Kasumi-1 (cell line): Measurements from ENCODE around the gene HERC4.
"Not testable (repeated sequence)": the region's sequence is repeated elsewhere in the genome, so short reads cannot be mapped to it uniquely, and the experiment has no call there.

Experiments used
- DNase-seq, 2 experiments: peaks; one replicate each; lab custom pipeline; 2025; lab: John Stamatoyannopoulos, UW

HERC4 gene

DNA sequence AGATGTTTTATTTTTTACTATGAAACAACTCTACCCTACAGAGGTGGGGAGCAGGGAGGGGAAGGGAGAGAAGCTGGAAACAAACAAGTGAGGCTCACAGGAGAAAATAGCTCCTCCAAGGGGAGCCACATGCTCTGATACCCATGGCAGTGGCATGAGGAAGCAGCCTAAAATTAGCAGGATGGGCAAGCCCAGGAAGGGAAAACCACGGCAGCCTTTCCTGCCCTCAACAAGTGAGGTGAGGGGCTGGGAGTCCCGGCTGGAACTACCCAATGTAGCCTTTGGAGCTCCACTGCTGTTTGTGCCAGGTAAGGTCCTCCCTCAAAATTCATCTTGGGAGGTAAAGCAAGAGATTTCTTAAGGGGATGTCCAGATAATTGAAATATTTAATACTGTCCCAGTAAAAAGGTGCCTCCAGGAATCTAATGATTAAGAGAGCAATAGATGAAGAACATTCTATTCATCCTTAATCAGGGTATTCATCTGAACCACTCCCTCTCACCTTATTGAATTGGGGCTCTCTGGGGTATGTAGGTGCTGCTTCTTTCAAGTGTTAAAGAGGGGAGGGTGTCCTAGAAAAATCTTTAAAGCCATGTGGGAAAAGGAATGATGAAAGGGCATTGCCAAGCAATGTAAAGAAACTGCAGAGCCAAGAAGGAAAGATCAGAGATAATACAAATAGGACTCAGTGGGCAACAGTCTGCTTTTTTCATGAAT is 12.8 kb upstream of the HERC4 start:
- peak in 1 of 2 experiments; percentile 27 for DNase-seq

DNA sequence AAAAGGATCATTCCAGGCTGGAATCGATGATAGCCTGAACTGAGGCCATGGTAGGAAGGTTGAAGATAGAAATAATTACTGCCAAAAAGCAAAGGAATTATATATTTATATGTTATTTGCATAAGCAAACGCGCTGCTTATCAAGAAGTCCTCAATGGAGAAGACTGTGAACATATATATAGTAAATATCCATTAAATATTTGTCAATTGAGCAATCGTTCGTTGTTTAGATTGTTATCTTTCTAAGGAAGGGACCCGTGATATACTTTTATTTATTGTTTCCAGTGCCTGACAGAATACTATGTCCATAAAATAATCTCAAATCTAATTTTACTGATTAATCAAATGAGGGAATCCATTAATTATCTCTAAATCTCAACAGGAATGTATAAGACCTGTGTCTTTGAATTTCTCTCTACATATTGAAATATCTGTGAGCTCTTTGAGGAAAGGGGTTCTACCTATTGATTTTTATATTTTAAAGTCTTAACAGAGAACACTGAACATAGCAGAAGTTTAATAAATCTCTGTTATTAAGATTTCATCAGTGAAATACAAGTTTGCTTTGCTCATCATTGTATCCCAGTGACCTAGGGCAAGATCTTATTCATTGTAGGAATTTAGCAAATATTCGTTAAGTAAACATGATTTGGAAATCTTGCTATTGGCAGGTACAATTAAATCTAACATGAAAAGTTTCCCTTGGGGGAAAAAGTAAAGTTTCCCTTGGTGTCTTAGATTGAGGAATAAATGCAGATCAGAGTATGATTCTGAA is 12.0 kb upstream of the HERC4 start:
- DNase-seq, result no peak

DNA sequence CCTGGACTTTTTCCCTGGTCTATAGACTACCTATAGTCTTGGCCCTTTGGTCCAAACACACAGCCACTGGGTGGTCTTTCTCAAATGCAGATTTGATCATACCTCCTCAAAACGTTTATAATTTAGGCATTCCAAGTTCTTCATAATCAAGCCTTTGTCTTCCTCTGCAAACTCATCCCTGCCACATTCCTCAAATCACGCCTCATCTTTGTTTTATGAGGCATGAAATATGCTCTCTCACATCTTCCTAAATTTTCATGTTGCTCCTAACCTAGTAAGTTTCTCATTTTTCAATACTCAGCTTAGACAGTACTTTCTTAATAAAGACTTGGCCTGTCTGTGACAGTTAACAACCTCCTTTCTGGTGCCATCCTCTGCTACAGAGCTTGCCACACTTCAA is 10.9 kb upstream of the HERC4 start:
- DNase-seq, result peak in 1 of 2 experiments; percentile 32

DNA sequence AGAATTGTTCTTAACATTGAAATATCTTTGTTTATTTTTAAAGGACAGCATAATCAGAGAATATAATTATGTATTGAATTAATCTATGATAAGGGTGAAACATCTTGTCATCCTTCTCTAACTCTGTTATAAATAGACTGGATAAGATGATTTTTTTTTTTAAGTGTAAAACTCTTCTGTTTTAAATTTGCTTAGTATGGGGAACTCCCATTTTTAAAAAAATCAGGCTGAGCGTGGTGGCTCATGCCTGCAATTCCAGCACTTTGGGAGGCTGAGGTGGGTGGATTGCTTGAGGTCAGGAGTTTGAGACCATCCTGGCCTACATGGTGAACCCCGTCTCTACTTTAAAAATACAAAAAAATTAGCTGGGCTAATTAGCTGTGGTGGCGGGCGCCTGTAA is 9.4 kb upstream of the HERC4 start:
- DNase-seq, result no peak

DNA sequence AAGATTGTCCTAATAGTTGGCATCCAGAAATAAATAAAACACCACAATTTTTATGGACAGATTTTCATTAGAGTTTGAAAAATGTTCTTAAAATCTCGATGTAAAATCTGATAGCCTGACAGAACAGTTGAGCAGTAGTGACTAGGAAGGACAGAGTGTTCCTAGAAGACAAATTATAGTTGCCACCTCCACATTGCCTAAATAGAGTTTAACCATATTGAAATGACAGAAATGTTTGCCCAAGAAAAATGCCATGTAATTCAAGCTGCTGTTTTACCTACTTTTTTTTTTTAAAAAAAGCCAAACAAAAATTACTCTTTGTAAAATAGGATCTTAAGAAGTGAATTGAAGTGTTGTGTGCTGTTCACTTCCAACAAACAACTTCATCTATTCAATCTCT is 8.9 kb upstream of the HERC4 start:
- no peak for DNase-seq

DNA sequence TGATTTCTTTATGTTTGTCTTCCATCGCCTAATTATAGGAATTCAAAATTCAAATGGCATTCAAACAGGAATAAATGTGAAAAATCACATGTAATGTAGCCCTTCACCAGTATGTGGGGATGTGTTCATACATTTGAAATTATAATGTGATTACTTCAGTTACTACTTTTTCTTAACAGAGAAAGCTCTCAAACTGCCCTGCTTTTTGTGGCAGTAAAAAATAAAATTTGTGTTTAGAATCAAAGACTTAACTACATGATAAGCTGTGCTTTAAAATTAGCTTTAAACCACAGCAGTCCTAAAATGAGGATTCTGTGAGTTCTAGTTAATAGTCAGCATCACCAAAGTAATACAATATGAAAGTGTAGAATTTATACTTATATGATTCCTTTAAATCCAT is 7.8 kb upstream of the HERC4 start:
- peak; percentile 64 to 79 for DNase-seq

DNA sequence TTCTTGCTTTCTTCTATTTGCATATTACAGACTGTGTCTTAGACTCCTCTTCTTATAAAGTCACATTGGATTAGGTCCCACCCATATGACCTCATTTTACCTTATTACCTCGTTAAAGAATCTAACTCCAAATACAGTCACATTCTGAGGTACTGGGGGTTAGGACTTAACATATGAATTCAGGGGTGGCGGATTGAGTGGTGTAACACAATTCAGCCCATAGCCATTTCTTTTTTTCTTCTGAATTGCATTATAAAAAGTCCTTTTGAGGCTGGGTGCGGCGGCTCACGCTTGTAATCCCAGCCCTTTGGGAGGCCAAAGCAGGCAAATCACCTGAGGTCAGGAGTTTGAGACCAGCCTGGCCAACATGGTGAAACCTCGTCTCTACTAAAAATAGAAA is 6.8 kb upstream of the HERC4 start:
- no peak for DNase-seq

DNA sequence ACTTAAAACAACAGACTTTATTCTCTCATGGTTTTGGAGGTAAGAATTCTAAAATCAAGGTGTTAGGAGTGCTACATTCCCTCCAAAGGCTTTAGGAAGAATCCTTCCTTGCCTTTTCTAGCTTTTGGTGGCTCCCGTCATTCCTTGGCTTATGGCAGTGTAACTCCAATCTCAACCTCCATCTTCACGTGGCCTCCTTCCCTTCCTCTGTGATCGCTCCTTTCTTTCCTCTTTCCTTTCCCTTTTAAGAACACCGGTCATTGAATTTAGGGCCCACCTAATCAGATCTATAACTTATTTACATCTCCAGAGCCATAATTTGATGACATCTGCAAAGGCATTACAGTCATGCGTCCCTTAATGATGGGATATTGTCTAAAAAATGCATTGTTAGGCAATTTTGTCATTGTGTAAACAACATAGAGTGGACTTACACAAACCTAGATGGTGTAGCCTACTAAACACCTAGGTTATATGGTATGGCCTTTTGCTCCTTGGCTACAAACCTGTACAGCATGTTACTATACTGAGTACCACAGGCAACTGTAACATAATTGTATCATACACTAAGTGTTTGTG is 5.9 kb upstream of the HERC4 start:
- no peak for DNase-seq

DNA sequence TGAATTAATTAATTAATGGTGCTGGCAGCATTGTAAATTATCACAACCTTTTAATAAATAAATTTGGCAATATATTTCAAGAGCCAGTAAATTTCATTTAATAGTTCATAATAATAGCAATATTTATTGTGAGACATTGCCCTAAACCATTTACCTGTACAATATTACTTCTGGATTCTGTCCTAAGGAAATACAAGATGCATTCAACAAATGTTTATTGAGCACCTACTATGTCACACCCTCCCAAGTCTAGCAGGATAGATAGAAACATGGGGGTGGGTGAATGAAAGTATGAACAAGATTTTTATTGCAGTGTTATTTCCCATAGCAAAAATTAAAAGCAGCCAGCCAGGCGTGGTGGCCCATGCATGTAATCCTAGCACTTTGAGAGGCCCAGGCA is 4.4 kb upstream of the HERC4 start:
- no peak for DNase-seq

DNA sequence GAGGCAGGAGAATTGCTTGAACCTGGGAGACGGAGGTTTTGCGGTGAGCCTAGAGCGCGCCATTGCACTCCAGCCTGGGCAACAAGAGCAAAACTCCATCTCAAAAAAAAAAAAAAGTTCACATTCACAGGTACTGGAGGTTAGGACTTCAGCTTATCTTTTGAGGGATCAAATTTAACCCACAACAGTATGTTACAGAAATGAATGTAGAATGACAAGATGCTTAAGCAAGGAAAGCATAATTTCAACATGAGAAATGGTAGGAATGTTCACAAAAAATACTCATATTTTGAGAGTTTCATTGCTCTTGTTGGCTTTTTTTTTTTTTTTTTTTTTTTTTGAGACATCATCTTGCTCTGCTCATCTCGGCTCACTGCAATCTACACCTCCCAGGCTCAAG is 1.9 kb upstream of the HERC4 start:
- DNase-seq, result no peak

DNA sequence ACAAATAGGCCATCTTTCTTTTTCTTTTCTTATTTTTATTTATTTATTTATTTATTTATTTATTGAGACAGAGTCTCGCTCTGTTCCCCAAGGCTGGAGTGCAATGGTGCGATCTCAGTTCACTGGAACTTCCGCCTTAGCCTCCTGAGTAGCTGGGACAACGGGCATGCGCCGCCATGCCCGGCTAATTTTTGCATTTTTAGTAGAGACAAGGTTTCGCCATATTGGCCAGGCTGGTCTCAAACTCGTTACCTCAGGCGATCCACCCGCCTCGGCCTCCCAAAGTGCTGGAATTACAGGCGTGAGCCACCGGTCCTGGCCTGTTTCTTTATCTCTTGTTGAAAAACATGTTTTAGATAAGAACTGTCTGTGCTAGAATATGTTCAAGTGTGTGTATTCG is 998 bp upstream of the HERC4 start:
- not testable (repeated sequence) for DNase-seq

DNA sequence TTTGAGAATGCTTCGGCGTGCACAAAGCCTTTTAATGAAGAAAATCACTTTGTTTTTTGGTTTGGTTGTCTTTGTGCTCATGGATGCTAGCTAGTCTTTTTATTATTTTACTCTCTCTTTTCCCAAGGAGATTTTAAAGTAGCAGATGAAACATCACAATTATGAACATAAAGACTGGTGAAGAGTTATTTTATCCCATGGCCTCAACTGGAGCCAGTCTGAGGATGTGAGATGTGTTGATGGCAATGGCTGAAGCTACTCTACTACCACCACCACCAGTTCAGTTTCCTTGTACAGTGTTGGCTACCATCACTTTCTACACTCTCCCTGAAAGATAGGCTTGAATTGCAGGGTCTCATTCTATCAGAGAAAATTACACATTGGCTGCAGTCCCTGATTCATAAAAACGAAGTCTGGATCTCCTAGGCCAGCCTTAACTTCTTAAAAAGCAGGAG is 494 bp upstream of the HERC4 start:
- DNase-seq, result no peak

DNA sequence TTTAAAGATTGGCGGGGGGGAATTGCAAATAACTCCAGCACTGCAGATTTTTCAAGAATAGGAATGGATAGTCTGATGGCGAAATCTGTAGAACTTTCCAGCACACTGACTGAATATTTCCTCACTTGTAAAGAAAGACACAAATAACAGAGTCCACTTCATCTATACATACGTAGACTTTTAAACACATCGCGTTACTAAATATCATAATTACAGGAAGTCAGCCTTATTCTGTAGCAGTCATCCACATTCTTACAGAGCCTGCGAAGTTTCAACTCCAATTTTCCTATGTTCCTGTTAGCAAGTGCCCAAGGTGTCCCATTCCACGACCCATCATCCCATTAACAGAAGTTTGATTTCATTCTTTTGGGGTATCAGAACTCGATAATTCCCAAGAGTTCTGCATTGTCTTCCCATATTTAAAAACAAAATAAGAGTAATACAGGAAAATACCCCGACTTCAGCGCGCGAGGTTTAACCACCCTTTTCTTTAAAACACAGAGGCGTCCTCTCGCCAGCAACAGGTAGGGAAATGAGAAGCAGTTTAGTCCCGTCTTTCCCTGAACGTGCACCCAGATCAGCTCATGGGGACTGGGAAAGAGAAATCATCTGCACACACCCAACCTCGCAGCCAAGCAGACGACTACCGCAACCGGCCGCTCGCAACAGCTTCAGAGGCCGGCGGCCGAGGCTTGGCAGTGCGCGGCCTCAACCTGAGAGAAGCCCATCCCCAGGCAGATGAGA is 880 bp downstream of the HERC4 start:
- peak; percentile 67 to 75 for DNase-seq

DNA sequence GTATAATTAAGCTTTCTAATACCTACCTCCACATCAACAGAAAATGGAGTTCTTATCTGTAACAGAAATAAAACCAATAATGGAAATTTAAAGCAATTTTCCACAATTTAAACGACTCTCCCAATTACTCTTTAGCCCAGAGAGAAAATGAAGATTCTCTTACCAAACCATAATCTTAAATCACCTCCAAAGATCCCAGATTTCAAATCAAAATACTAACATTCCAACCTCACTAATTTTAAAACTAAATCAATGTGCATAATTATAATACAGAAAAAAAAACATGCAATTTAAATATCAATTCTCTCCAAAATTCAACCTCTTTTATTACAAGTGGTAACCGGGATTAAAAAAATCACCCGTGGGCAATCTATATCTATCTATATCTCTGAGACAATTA is 1.5 kb downstream of the HERC4 start:
- no peak for DNase-seq

DNA sequence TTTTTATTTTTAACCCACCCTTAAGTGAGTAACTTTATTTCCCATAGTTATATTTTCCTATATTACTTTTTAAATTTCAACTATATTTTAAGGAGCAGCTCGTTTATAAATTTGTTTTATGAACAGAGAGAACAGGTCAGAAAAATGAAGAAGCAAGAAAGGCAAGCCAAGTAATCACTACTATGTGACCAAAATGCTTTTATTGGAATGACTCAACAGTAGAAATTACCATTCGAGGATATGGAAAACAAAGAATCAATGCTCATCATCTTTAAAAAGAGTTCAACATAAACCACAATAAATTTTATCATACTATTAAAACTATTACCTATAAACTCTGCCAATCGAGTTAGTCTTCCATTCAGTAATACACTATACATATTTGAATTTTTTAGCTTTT is 7.6 kb downstream of the HERC4 start:
- no peak for DNase-seq

DNA sequence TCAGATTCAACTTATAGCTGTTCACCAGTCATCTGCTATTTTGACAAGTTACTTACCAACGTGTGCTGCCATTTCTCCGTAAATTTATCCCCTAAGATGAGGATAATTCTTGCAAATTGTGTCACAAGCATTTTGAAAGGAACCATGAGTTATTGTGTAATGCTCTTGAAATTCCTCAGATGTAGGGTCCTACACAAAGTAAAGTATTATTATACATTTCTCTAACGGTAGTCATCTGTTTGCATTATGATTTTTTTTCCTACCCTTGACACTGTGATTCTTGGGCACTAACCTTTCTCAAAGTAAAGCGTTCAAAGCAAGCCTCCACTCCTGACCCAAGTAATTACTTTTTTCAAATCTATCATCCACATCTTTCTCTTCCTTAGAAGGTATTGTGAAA is 8.1 kb downstream of the HERC4 start:
- no peak for DNase-seq

DNA sequence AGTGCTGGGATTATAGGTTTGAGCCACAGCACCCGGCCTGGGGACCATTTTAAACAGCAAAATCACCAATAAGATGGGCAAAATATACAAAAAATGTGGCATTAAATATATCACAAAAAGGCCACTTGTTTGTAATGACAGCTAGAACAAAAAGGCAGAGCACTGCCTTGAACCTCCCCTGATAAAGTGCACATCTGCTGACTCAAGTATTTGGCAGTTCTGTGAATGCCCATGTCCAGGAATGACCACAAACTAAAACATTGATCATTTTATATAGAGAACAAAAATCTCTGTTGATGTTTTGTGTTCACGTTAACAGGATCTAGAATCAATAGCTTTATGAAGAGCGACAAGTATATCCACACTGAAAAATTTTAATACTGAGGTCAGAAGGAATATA is 21.5 kb downstream of the HERC4 start:
- DNase-seq, result no peak

DNA sequence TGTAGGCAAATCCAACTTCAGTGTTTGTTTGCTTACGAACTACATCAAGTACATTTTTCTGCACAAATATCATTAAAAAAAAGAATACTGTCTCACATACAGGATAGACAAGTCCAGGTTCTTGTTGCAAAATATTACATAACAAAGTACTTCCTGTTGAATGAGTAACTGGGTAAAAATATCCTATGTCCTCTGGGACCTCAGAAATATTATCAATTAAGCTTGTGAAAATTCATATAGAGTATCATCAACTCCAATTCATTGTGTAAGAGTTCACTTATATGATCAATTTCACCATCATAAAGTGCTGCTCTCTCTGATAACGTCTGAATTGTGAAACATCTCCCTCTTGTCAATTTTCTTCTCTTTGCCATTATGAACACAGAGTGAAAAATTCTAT is 22.6 kb downstream of the HERC4 start:
- peak; percentile 43 to 44 for DNase-seq

DNA sequence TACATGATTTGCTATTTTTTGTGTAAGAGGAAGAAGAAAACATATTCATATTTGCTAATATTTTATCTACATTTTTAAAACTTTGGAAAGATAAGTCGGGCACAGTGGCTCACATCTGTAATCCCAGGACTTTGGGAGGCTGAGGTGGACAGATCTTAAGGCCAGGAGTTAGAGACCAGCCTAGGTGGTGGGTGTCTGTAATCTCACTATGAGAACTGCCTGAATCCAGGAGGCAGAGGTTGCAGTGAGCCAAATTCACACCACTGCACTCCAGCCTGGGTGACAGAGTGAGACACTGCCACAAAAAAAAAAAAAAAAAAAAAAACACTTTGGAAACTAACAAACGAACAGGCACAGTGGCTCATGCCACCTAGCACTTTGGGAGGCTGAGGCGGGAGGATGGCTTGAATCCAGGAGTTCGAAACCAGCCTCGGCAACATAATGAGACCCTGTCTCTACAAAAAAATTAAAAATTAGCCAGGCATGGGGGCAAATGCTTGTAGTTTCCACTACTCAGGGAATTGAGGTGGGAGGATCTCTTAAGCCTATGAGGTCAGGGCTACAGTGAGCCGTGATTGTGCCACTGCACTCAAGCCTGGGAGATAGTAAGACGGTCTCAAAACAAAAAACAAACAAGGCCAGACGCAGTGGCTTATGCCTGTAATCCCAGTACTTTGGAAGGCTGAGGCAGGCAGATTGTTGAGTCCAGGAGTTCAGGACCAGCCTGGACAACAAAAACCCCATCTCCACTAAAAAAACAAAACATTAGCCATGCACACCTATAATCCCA is 25.6 kb downstream of the HERC4 start:
- DNase-seq, result no peak

DNA sequence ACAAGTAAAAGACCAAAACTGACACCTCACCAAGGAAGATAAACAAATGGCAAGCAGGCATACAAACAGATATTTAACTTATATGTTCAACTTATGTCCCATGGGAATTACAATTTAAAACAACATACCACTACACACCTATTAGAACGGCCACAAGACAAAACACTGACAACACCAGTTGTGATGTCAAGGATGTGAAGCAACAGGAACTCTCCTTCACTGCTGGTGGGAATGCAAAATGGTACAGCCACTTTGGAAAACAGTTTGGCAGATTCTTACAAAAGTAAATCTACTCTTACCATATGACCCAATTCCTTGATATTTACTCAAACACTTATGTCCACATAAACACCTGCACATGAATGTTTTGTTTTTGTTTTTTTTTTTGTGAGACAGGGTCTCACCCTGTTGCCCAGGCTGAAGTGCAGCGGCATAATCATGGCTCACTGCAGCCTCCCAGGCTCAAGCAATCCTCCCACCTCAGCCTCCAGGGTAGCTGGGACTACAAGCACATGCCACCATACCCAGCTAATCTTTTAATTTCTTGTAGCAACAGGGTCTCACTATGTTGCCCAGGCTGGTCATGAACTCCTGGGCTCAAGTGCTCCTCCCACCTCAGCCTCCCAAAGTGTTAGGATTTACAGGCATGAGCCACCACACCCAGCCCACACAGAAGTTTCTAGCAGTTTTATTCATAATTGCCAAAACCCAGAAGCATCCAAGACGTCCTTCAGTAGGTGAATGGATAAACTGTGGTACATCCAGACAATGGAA is 27.3 kb downstream of the HERC4 start:
- DNase-seq, result no peak

DNA sequence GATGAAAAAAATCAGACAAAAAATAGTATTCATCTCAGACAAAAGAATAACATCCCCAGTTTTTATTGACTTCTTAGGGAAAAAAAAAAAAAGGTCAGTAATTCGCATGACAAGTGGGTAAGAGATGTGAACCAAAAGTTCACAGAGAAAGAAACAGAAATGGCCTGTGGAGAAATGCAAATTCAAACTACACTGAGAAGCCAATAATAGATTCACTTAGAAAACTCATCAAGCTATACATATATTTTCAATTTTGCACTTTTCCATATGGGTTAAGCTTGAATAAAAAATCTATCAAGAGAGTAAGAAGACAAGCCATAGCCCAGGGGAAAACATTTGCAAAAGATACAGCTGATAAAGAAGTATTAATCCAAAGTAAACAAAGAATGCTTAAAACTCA is 28.0 kb downstream of the HERC4 start:
- DNase-seq, result no peak
